ENCODE measurements around the gene CPNE7. TPM values are rescaled to one million over a fixed set of nuclear protein-coding genes. Genes with fewer than 3 reads are reported as not detected.

Gene CPNE7
- total and polyA plus RNA-seq, 9 of the 15 experiments (the other 6 are each of a cell fraction or from before 2014, with no cell fraction given): 0.30 to 73.4 (median 32.7) TPM

DNA sequence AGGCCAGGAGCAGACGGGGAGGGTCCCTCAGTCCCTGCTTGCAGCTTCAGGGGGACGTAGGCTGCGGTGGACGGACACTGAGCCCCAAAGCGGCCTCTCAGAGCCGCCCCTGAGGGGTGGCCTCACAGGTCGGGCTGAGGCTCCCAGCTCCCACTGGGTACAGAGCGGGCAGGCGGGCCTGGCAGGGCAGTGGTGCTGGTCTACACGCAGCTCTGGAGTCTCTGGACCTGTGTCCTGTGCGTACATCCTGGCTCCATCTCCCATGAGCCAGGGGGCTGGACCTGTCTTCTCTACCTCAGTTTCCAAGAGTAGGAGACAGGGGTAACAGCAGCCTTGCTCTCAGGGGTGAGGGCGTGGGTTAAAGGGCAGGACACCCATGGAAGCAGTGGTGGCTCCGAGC, 39.6 kb downstream of the CPNE7 start:
- no peaks in the 10 kb centered on the region for H3K9me1 ChIP-seq (ENCODE audit: control insufficient read depth, insufficient read depth, low read length)
- peaks cover 0 to 3% of the 10 kb centered on the region in 2 experiments; a peak in 2 of 5 replicates for H3K27me3 ChIP-seq (ENCODE audit: control insufficient read depth in 2 of 2, insufficient read depth in 2 of 2, low read length in 2 of 2)
- intact Hi-C loops (cut with micrococcal nuclease) (no loop called here), in situ Hi-C loops (cut with MboI) (no loop called here)
- peaks cover 0 to 44% of the 10 kb centered on the region in 2 experiments; a peak in 3 of 5 replicates for H3K4me1 ChIP-seq (replicated peaks in 1 of 2; ENCODE audit: control insufficient read depth in 2 of 2, insufficient read depth in 2 of 2, low read length in 2 of 2)
- DNase-seq (ENCODE audit: extremely low read depth in 1 of 4, low spot score in 3 of 4) (no peak), ATAC-seq (peak; percentile 27), FAIRE-seq (no peak)
- H2AFZ ChIP-seq (ENCODE audit: low read depth, low read length): peak overlapping the region; percentile 44; the same call in 1 of the 2 replicates
- BruUV-seq (replicated peaks): no TSS peak
- POLR2A ChIA-PET: interaction anchor here (0.5 kb wide), 1 partner anchor 9 kb away, joined by 3 read pairs; no protein-coding TSS in a partner anchor
- H3K79me2 ChIP-seq (ENCODE audit: control insufficient read depth, insufficient read depth, low read length): no peaks in the 10 kb centered on the region
- TF ChIP-seq ZNF263 (CRISPR knock-in tag; IDR thresholded peaks at IDR 0.05; ENCODE audit: borderline replicate concordance) (0 out of 2 replicates have a peak, but pooled peaks have one; percentile 13), KAT8 (IDR thresholded peaks at IDR 0.05; ENCODE audit: low read depth) (no peak)
- TF ChIP-seq, protein P1, sequence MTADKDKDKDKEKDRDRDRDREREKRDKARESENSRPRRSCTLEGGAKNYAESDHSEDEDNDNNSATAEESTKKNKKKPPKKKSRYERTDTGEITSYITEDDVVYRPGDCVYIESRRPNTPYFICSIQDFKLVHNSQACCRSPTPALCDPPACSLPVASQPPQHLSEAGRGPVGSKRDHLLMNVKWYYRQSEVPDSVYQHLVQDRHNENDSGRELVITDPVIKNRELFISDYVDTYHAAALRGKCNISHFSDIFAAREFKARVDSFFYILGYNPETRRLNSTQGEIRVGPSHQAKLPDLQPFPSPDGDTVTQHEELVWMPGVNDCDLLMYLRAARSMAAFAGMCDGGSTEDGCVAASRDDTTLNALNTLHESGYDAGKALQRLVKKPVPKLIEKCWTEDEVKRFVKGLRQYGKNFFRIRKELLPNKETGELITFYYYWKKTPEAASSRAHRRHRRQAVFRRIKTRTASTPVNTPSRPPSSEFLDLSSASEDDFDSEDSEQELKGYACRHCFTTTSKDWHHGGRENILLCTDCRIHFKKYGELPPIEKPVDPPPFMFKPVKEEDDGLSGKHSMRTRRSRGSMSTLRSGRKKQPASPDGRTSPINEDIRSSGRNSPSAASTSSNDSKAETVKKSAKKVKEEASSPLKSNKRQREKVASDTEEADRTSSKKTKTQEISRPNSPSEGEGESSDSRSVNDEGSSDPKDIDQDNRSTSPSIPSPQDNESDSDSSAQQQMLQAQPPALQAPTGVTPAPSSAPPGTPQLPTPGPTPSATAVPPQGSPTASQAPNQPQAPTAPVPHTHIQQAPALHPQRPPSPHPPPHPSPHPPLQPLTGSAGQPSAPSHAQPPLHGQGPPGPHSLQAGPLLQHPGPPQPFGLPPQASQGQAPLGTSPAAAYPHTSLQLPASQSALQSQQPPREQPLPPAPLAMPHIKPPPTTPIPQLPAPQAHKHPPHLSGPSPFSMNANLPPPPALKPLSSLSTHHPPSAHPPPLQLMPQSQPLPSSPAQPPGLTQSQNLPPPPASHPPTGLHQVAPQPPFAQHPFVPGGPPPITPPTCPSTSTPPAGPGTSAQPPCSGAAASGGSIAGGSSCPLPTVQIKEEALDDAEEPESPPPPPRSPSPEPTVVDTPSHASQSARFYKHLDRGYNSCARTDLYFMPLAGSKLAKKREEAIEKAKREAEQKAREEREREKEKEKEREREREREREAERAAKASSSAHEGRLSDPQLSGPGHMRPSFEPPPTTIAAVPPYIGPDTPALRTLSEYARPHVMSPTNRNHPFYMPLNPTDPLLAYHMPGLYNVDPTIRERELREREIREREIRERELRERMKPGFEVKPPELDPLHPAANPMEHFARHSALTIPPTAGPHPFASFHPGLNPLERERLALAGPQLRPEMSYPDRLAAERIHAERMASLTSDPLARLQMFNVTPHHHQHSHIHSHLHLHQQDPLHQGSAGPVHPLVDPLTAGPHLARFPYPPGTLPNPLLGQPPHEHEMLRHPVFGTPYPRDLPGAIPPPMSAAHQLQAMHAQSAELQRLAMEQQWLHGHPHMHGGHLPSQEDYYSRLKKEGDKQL (CRISPR knock-in tag; IDR thresholded peaks at IDR 0.05; ENCODE audit: borderline replicate concordance): no peak
- no peak overlapping the region for H3K4me3 ChIP-seq
- no peak overlapping the region for H3K4me2 ChIP-seq (ENCODE audit: insufficient read depth, low read length)
- H4K20me1 ChIP-seq (replicated peaks; ENCODE audit: control insufficient read depth, insufficient read depth, low read length): no peaks in the 10 kb centered on the region
- 47% methylated on average over 9 of the region's 13 CpGs for WGBS (ENCODE audit: insufficient coverage, low coverage, missing lambda C conversion rate)
- peak overlapping the region in 1 of 2 experiments; percentile 68; a peak in 1 of 4 replicates for H3K9ac ChIP-seq (ENCODE audit: insufficient read depth in 1 of 2, low read depth in 2 of 2, low read length in 2 of 2)
- H3K9me3 ChIP-seq (replicated peaks; ENCODE audit: control insufficient read depth, insufficient read depth, low read depth, low read length): no peaks in the 10 kb centered on the region
- CTCF ChIA-PET (ENCODE audit: low intra/inter-chr PET ratio): no interaction called here
- H3K27ac ChIP-seq (ENCODE audit: extremely low read depth, low read depth, low read length): no peak overlapping the region
- no peaks in the 10 kb centered on the region for H3K36me3 ChIP-seq (ENCODE audit: control insufficient read depth, insufficient read depth, low read length)

Measured in K562 (cell line).